ENCODE data around the gene SUCLG2. TPM values are rescaled to one million over a fixed set of nuclear protein-coding genes. Genes with fewer than 3 reads are reported as not detected.

Gene SUCLG2
- total and polyA plus RNA-seq, 9 of the 15 experiments (the other 6 are each of a cell fraction or from before 2014, with no cell fraction given): 10.1 to 41.4 (median 29.0) TPM

GRCh38 chr3:67346081-67346480 lies 308.3 kb downstream of the SUCLG2 start (continued):
- TF ChIP-seq MLLT1 (IDR thresholded peaks at IDR 0.05) (no peak), ZNF23 (CRISPR knock-in tag; IDR thresholded peaks at IDR 0.05) (no peak), CREB1 (IDR thresholded peaks at IDR 0.05) (no peak), CREB1 (CRISPR knock-in tag; IDR thresholded peaks at IDR 0.05) (no peak), ZNF282 (CRISPR knock-in tag; IDR thresholded peaks at IDR 0.05) (no peak), TFE3 (CRISPR knock-in tag; IDR thresholded peaks at IDR 0.05) (no peak), ZBTB33 (CRISPR knock-in tag; IDR thresholded peaks at IDR 0.05) (no peak), GATAD2B (IDR thresholded peaks at IDR 0.05; ENCODE audit: borderline replicate concordance) (no peak), ZBTB5 (IDR thresholded peaks at IDR 0.05) (no peak), DLX4 (CRISPR knock-in tag; IDR thresholded peaks at IDR 0.05) (no peak)

Measured in K562 (cell line).